Measurements from ENCODE around the gene ABCC3. TPM values are rescaled to one million over a fixed set of nuclear protein-coding genes. Genes with fewer than 3 reads are reported as not detected.
"Not testable (repeated sequence)": the region's sequence is repeated elsewhere in the genome, so short reads cannot be mapped to it uniquely, and the experiment has no call there.

Gene ABCC3
- total and polyA plus RNA-seq, 8 donors, result 13.6 to 1,043 (median 188) TPM

- Histone ChIP-seq H3K36me3 (no peaks in the 10 kb centered on the region), H3K4me1 (peaks cover 38 to 53% (median 50%) of the 10 kb centered on the region in 4 donors), H3K4me3 (peak overlapping the region; percentile 68 to 92 (median 76)), H3K9me3 (no peaks in the 10 kb centered on the region), H3K27ac (peak overlapping the region; percentile 88 to 100 (median 99)), H3K27me3 (no peaks in the 10 kb centered on the region)
- intact Hi-C loops (cut with DNase I; ENCODE audit: low total_unique reads), result no loop called here
- TF ChIP-seq CTCF (IDR thresholded peaks at IDR 0.05) (no peak), POLR2A (IDR thresholded peaks at IDR 0.05) (no peak), EP300 (IDR thresholded peaks at IDR 0.05) (no peak), POLR2AphosphoS5 (IDR thresholded peaks at IDR 0.05) (no peak)
- 0 to 1% (median 0%) methylated on average over 20 to 25 of the region's 25 CpGs for WGBS, 5 donors
- no peak for DNase-seq
Observed at GRCh38 chr17:50719924-50720794, 85.5 kb downstream of the ABCC3 start.

- Histone ChIP-seq H3K27ac (peak overlapping the region in 4 of 5 donors; percentile 88 to 100 (median 96)), H3K36me3 (no peaks in the 10 kb centered on the region), H3K4me3 (peak overlapping the region; percentile 68 to 92 (median 76)), H3K9me3 (no peaks in the 10 kb centered on the region), H3K4me1 (peaks cover 50 to 65% (median 61%) of the 10 kb centered on the region in 4 donors), H3K27me3 (no peaks in the 10 kb centered on the region)
- intact Hi-C loops (cut with DNase I; ENCODE audit: low total_unique reads), result no loop called here
- DNase-seq, result no peak
- TF ChIP-seq EP300 (IDR thresholded peaks at IDR 0.05), result no peak
- TF ChIP-seq POLR2A (IDR thresholded peaks at IDR 0.05), result no peak
- TF ChIP-seq CTCF (IDR thresholded peaks at IDR 0.05), result no peak
- TF ChIP-seq POLR2AphosphoS5 (IDR thresholded peaks at IDR 0.05), result no peak
- 4 to 8% (median 6%) methylated on average over 7 of the region's 7 CpGs for WGBS, 5 donors
Observed at GRCh38 chr17:50721194-50722010, 86.7 kb downstream of the ABCC3 start.

GRCh38 chr17:50722746-50723145, 88.1 kb downstream of the ABCC3 start:
- H3K4me3 ChIP-seq, result peak overlapping the region in 1 of 4 donors; percentile 92
- peaks cover 64 to 79% (median 74%) of the 10 kb centered on the region in 4 donors for H3K4me1 ChIP-seq
- H3K36me3 ChIP-seq, result no peaks in the 10 kb centered on the region
- no peak for DNase-seq
- WGBS, 5 donors, result 15 to 38% (median 22%) methylated on average over 3 of the region's 3 CpGs
- H3K9me3 ChIP-seq, result no peaks in the 10 kb centered on the region
- no peak overlapping the region for H3K27ac ChIP-seq
- intact Hi-C loops (cut with DNase I; ENCODE audit: low total_unique reads), result no loop called here
- TF ChIP-seq EP300 (IDR thresholded peaks at IDR 0.05), result no peak
- no peak for TF ChIP-seq CTCF (IDR thresholded peaks at IDR 0.05)
- TF ChIP-seq POLR2AphosphoS5 (IDR thresholded peaks at IDR 0.05), result no peak
- no peak for TF ChIP-seq POLR2A (IDR thresholded peaks at IDR 0.05)
- no peaks in the 10 kb centered on the region for H3K27me3 ChIP-seq

GRCh38 chr17:50724622-50725021, 89.9 kb downstream of the ABCC3 start:
- H3K4me3 ChIP-seq; H3K9me3 ChIP-seq; H3K27ac ChIP-seq; H3K36me3 ChIP-seq; DNase-seq; H3K27me3 ChIP-seq; intact Hi-C loops (cut with DNase I; ENCODE audit: low total_unique reads): not testable (repeated sequence)
- peaks cover 80 to 93% (median 86%) of the 10 kb centered on the region in 4 donors for H3K4me1 ChIP-seq
- 84 to 97% (median 92%) methylated on average over 6 of the region's 6 CpGs for WGBS, 5 donors

Measured in stomach (tissue), 9 donors.